Tibial artery (tissue), 4 donors: Measurements from ENCODE around the gene MAP2K5.

ENCODE experiments used
- DNase-seq, 2 donors: peaks; one replicate each; pipeline ENCODE4 v3.0.0-alpha.2; 2019
- H3K27ac ChIP-seq, 2 donors: fragments of 200-600 bp; sonication (generic) in 1 of 2; 1 replicate in 1 of 2; 2 replicates in 1 of 2; pipeline ENCODE4 v1.5.1; 2018 to 2019; ENCODE audit warnings: mild to moderate bottlenecking in 1 of 2
- H3K27me3 ChIP-seq, 2 donors: fragments of 200-600 bp; sonication (generic) in 1 of 2; one replicate each; pipeline versions ENCODE4 v1.5.1 to v1.6.0; 2016 to 2019
- H3K36me3 ChIP-seq, 3 donors: fragments of 200-600 bp; sonication (generic) in 2 of 3; one replicate each; pipeline ENCODE4 v1.5.1; 2016 to 2019; ENCODE audit warnings: mild to moderate bottlenecking in 2 of 3
- H3K4me1 ChIP-seq, 4 donors: fragments of 200-600 bp; sonication (generic) in 2 of 4; 1 replicate in 3 of 4; 2 replicates in 1 of 4; pipeline ENCODE4 v1.5.1; 2016 to 2019
- H3K4me3 ChIP-seq, 2 donors: fragments of 200-600 bp; sonication (generic) in 1 of 2; 1 replicate in 1 of 2; 2 replicates in 1 of 2; pipeline ENCODE4 v1.5.1; 2018 to 2019; ENCODE audit warnings: mild to moderate bottlenecking in 2 of 2
- H3K9me3 ChIP-seq, 3 donors: fragments of 200-600 bp; sonication (generic) in 1 of 3; one replicate each; pipeline ENCODE4 v1.5.1; 2016 to 2019
- CTCF ChIP-seq, 2 experiments: fragments of 200-600 bp in 1 of 2; fragments of 450-650 bp in 1 of 2; IDR thresholded peaks; one replicate each; pipeline ENCODE4 v1.5.1; 2017 to 2019; ENCODE audit warnings: antibody characterized with exemption in 2 of 2, mild to moderate bottlenecking in 1 of 2, moderate library complexity in 1 of 2
- intact Hi-C: fragments of 100-400 bp; cut with DNase I; formaldehyde crosslinking; loops from one replicate; pipeline ENCODE4 v1.15.0; 2023; ENCODE audit warnings: low total_unique reads

MAP2K5 gene

GRCh38 chr15:67805008-67805665, 262.6 kb downstream of the MAP2K5 start:
- intact Hi-C loops, result no loop called here
- no peaks in the 10 kb centered on the region for H3K9me3 ChIP-seq
- no peaks in the 10 kb centered on the region for H3K4me1 ChIP-seq
- peaks cover 0 to 6% of the 10 kb centered on the region in 2 donors for H3K27me3 ChIP-seq
- H3K4me3 ChIP-seq, result no peak overlapping the region
- no peak overlapping the region for H3K27ac ChIP-seq
- no peak for TF ChIP-seq CTCF (IDR thresholded peaks at IDR 0.05)
- H3K36me3 ChIP-seq, result peaks cover 13 to 62% (median 24%) of the 10 kb centered on the region in 3 donors
- DNase-seq, result no peak

DNA sequence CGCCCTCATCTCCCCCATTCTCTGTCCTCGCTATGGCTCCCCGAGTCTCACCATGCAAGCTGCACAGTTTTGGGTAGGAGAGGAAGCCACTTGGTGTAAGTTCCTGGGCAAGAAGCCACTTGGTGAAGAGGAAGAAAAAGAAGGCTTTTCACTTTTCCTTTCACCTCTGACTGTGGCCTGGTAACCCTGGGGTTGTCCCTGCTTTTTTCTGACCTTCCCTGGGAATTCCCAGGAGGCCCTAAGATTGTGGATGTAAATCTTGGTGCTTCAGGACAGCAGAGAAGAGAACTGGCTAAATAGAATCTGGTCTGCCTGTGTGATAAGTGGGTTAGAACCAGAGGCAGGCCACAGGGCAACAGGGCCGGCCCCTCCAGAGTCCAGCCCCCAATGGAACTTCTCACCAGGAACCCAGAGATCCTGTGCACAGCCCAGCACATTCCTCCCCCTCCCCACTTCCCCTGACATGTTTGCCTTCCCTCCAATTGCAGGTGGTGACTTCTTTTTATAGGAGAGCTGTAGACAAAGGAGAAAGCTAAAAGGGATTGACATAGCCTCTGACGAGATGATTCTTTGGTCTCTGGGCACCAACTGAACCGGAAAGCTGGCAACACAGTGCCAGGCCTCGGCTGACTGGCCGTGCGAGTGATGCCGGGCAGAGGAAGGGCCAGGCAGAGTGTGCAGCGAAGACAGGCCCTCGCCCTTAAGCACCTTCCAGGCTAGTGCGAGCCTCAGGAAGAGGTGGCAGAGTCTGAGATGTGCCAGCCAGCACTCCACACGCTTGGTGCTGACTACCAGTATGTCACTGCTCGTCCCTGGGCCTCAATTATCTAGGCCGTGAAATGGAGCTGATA, 263.4 kb downstream of the MAP2K5 start:
- Histone ChIP-seq H3K4me3 (no peak overlapping the region), H3K4me1 (no peaks in the 10 kb centered on the region), H3K36me3 (peaks cover 13 to 62% (median 24%) of the 10 kb centered on the region in 3 donors), H3K9me3 (no peaks in the 10 kb centered on the region), H3K27me3 (peaks cover 0 to 6% of the 10 kb centered on the region in 2 donors), H3K27ac (no peak overlapping the region)
- no peak for DNase-seq
- intact Hi-C loops, result no loop called here
- TF ChIP-seq CTCF (IDR thresholded peaks at IDR 0.05), result no peak

GRCh38 chr15:67806536-67806935, 264.0 kb downstream of the MAP2K5 start:
- no peak for DNase-seq
- no peak for TF ChIP-seq CTCF (IDR thresholded peaks at IDR 0.05)

GRCh38 chr15:67807141-67807540, 264.6 kb downstream of the MAP2K5 start:
- H3K4me1 ChIP-seq, result no peaks in the 10 kb centered on the region
- H3K27ac ChIP-seq, result no peak overlapping the region
- H3K9me3 ChIP-seq, result no peaks in the 10 kb centered on the region
- no peak overlapping the region for H3K4me3 ChIP-seq
- TF ChIP-seq CTCF (IDR thresholded peaks at IDR 0.05), result no peak
- peaks cover 0 to 6% of the 10 kb centered on the region in 2 donors for H3K27me3 ChIP-seq
- DNase-seq, result no peak
- intact Hi-C loops, result no loop called here
- peaks cover 13 to 62% (median 24%) of the 10 kb centered on the region in 3 donors for H3K36me3 ChIP-seq

More at GRCh38 chr15:67806536-67806935, 264.0 kb downstream of the MAP2K5 start:
- intact Hi-C loops, result no loop called here
- Histone ChIP-seq H3K9me3 (no peaks in the 10 kb centered on the region), H3K27ac (no peak overlapping the region), H3K4me1 (no peaks in the 10 kb centered on the region), H3K27me3 (peaks cover 0 to 6% of the 10 kb centered on the region in 2 donors), H3K4me3 (no peak overlapping the region), H3K36me3 (peaks cover 13 to 62% (median 24%) of the 10 kb centered on the region in 3 donors)

- Histone ChIP-seq H3K36me3 (peaks cover 13 to 57% (median 24%) of the 10 kb centered on the region in 3 donors), H3K4me1 (no peaks in the 10 kb centered on the region), H3K27ac (no peak overlapping the region), H3K27me3 (peaks cover 0 to 3% of the 10 kb centered on the region in 2 donors), H3K4me3 (no peak overlapping the region), H3K9me3 (no peaks in the 10 kb centered on the region)
- intact Hi-C loops, result no loop called here
- no peak for DNase-seq
- TF ChIP-seq CTCF (IDR thresholded peaks at IDR 0.05), result no peak
Observed at GRCh38 chr15:67807836-67808235, 265.3 kb downstream of the MAP2K5 start.
